Sciatic nerve (tissue), 2 donors: ENCODE measurements around the gene ETNK1. TPM values are rescaled to one million over a fixed set of nuclear protein-coding genes. Genes with fewer than 3 reads are reported as not detected.
"Not testable (repeated sequence)": the region's sequence is repeated elsewhere in the genome, so short reads cannot be mapped to it uniquely, and the experiment has no call there.

Experiments
- ATAC-seq: fragments of 200-7000 bp; cut with Tn5 transposase; one replicate; pipeline ENCODE4 v1.9.1; 2020; ENCODE audit warnings: mild to moderate bottlenecking, moderate library complexity
- DNase-seq: peaks from one replicate; pipeline ENCODE4 v3.0.0-alpha.2; 2020; ENCODE audit warnings: low spot score
- intact Hi-C: fragments of 100-400 bp; cut with DNase I; formaldehyde crosslinking; loops from one replicate; pipeline ENCODE4 v1.14.2; 2022
- total RNA-seq: library from RNA; stranded (reverse); fragmentation: NEBNext Ultra II Directional; extraction: Animal tissue kit (Norgen Biotek cat#: 25700); gene quantifications from one replicate; pipeline ENCODE4 v1.2.1, GENCODE V29; 2021
- donor health status: DM: no; HTN: no; CAD: no.
- donor health status: DM: no; HTN: no; CAD: no.

The ETNK1 gene, protein sequence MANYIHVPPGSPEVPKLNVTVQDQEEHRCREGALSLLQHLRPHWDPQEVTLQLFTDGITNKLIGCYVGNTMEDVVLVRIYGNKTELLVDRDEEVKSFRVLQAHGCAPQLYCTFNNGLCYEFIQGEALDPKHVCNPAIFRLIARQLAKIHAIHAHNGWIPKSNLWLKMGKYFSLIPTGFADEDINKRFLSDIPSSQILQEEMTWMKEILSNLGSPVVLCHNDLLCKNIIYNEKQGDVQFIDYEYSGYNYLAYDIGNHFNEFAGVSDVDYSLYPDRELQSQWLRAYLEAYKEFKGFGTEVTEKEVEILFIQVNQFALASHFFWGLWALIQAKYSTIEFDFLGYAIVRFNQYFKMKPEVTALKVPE
- 69.6 TPM for total RNA-seq

- peak; percentile 98 for DNase-seq
- ATAC-seq = peak; percentile 100
Measured at GRCh38 chr12:22624870-22625761, at the start of gene ETNK1. Gene ETNK1 (plus strand): TSS chr12:22625171. CDS start chr12:22625431, 260 bp downstream.

GRCh38 chr12:22576065-22576464, 48.9 kb upstream of the ETNK1 start:
- intact Hi-C loops = no loop called here
- DNase-seq (no peak), ATAC-seq (no peak)

More at GRCh38 chr12:22624870-22625761, at the start of gene ETNK1:
- intact Hi-C loops = loop anchor here (10.0 kb wide), 1 partner anchor 80 kb away; the partner anchor contains the start of gene C2CD5

DNA sequence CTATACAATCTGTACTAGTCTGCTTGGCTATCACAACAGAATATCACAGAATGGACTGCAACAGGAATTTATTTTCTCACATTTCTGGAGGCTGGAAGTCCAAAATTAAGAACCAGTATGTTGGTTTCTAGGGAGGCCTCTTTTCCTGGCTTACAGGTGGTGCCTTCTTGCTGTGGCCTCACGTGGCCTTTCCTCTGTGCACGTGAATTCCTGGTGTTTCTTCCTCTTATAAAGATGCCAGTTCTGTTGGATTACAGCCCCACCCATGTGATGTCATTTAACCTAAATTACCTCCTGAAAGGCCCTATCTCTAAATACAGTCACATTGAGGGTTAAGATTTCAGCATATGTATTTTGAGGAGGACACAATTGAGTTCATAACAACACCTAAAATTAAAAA, 48.5 kb upstream of the ETNK1 start:
- no peak for ATAC-seq
- intact Hi-C loops = no loop called here

DNA sequence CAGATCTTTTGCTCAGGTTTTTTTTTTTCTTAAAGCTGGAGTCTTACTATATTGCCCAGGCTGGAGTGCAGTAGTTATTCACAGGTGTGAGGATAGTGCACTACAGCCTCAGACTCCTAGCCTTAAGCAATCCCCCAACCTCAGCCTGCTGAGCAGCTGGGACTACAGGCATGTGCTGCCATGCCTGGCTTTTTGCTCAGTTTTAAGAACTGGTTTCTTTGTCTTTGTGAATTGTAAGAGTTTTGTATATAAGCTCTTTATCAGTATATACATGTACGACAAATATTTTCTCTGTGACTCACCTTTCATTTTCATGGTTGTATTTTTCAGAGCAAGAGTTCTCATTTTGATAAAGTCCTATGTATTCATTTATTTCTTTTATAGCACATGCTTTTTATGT, 47.3 kb upstream of the ETNK1 start:
- intact Hi-C loops = no loop called here
- ATAC-seq (no peak), DNase-seq (no peak)

More for the DNA sequence above, 48.5 kb upstream of the ETNK1 start:
- DNase-seq = no peak

GRCh38 chr12:22578328-22578727, 46.6 kb upstream of the ETNK1 start:
- ATAC-seq (no peak), DNase-seq (no peak)
- intact Hi-C loops = no loop called here

DNA sequence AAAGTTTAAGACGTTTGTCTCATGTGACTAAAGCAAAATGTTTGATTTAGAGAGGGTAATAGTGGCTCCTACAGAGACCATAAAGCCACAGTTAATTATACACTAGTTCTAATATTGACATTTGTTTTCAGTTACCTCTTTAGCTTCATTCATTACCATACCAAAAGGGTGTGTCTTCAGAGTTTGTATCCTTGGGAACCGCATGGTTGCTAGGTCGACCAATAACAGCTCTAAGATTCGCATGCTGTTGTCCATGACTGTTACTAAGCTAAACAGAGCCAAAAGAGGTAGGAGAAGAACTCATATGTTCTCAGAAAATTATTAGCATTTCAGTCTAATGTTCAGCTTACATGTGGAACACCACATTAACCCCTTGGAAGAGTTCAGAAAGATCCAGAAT, 36.2 kb upstream of the ETNK1 start:
- DNase-seq (no peak), ATAC-seq (no peak)
- intact Hi-C loops = no loop called here

DNA sequence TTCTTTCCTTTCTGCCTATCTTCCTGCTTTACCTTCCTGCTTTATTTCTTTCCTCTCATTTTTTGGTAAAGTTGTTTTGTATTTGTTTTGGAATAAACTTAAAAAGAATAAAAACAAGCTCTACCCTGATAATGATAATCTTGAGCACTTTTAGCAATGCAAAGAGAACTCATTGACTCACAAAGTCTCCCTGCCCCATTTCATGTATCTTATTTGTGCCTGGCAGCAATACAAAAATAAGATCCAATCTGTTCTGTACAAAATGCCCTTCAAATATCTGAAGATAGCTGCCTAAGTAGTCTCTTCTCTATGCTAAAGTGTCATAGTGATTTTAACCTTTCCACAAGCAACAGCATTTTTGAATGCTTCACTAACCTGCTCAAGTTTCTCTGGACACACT, 31.1 kb upstream of the ETNK1 start:
- no peak for DNase-seq
- ATAC-seq = no peak
- intact Hi-C loops = no loop called here

- DNase-seq, intact Hi-C loops, ATAC-seq: not testable (repeated sequence)
Measured at GRCh38 chr12:22597539-22597938, 27.4 kb upstream of the ETNK1 start.

GRCh38 chr12:22598141-22598762, 26.7 kb upstream of the ETNK1 start:
- DNase-seq = no peak
- ATAC-seq = no peak
- intact Hi-C loops = no loop called here

DNA sequence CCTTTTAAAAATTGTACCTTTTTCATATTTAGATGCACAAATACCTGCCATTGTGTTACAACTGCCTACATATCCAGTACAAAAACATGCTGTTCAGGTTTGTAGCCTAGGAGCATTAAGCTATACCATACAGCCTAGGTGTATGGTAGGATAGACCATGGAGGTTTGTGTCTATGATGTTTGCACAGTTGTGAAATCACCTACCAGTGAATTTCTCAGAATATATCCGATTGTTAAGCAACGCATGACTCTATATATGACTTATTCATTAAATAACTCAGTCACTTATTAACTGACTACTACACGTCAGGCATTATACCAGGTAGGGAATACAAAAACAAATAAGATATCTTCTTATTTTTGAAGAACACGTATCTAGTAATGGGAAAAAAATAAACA, 26.2 kb upstream of the ETNK1 start:
- no peak for ATAC-seq
- no peak for DNase-seq
- intact Hi-C loops = no loop called here

DNA sequence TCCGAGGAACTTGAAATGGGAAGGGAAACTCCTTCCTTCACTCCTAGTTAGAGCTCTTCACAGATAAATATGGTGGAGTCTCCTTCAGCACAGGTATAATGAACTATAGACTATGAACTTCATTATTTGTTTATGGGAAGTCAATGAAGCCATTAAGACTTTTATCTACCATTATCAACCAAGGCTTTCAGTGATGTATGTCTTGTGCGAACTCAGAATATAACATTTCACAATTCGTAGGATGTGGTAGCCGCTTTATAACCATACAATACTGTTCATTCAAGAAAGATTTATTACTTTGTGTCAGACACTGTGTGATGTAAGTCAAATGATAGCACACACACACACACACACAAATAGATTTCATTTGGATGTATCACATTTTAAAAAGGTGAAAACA, 24.8 kb upstream of the ETNK1 start:
- no peak for DNase-seq
- ATAC-seq = no peak
- intact Hi-C loops = no loop called here

- ATAC-seq (no peak), DNase-seq (no peak)
- intact Hi-C loops = no loop called here
Measured at GRCh38 chr12:22609501-22609900, 15.5 kb upstream of the ETNK1 start.

DNA sequence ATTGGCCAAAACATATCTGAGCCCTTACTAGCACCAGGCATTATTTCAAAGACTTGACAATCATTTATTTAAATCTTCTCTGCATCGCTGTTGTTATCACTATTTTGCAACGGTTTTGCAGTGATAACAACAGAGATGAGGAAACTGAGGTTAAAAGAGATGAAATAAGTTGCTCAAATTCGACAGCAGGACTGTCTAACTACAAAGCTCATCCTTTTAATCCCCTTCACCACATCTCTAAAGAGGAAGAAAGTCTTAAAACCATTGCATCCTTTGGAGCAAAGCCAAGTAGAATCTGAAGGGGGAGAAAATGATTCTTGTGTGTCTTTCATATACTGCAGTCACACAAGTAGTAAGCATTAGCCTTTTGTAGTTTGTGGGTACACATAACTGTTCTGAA, 14.8 kb upstream of the ETNK1 start:
- intact Hi-C loops = no loop called here

DNA sequence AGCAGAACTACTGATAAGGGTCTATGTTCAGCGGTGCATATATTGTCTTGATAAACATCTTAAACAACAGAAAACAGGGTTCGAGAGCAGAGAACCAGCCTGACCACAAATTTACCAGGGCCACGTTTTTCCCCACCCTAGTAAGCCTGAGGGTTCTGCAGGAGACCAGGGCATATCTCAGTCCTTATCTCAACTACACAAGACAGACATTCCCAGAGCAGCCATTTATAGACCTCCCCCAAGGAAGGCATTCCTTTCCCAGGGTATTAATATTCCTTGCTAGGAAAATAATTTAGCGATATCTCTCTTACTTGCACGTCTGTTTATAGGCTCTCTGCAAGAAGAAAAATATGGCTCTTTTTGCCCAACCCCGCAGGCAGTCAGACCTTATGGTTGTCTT, 12.1 kb upstream of the ETNK1 start:
- ATAC-seq, DNase-seq, intact Hi-C loops: not testable (repeated sequence)

More for the DNA sequence above, 14.8 kb upstream of the ETNK1 start:
- ATAC-seq (no peak), DNase-seq (no peak)

GRCh38 chr12:22615963-22616501, 8.9 kb upstream of the ETNK1 start:
- intact Hi-C loops = no loop called here

DNA sequence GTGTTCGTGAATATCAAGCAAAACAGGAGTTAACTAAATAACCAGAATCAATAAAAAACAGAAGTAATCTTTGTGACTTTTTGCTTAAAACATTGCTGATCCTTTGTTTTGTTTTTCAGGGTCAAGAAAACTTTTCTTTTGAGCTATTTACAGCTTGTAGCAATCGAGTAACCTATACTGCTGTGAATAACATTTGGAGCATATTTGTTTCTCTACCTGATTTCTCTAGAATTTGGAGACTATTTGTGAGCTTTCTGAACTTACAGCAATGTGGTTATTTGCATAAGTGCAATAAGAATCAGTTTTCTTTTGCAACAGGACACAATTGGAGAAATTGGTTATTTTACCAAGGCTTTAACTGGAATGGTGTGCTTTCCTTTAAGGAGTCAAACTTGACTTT, 7.3 kb upstream of the ETNK1 start:
- intact Hi-C loops = no loop called here
- no peak for ATAC-seq
- no peak for DNase-seq

More at GRCh38 chr12:22615963-22616501, 8.9 kb upstream of the ETNK1 start:
- ATAC-seq (no peak), DNase-seq (no peak)

GRCh38 chr12:22624548-22624869, 462 bp upstream of the ETNK1 start:
- intact Hi-C loops = loop anchor here (10.0 kb wide), 1 partner anchor 80 kb away; the partner anchor contains the start of gene C2CD5
- DNase-seq (no peak), ATAC-seq (peak; percentile 64)

- DNase-seq = peak; percentile 62
- ATAC-seq = peak; percentile 51
- intact Hi-C loops = loop anchor here (10.0 kb wide), 1 partner anchor 81 kb away; the partner anchor contains the start of gene C2CD5
Measured at GRCh38 chr12:22625762-22626294, 857 bp downstream of the ETNK1 start.

DNA sequence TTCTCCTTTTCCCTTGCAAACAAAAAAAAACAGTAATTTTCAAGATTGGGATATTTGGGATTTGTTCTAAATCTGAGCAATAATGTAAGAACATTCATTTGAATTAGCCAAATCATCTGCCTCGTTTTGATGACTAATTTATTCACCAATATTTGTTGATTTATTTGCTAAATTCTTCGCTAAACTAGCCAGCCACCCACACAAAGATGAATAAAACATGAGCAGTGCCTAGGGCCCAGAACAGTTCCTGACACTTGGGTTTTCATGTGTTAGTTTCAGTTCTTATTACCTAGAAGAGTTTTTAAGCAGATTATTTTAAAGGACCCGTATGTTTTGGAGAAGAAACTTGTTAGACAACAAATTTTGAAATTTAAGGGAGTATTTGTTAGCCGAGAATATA, 1.4 kb downstream of the ETNK1 start:
- intact Hi-C loops = loop anchor here (10.0 kb wide), 1 partner anchor 82 kb away; the partner anchor contains the start of gene C2CD5
- ATAC-seq = no peak

More for the DNA sequence above, 1.4 kb downstream of the ETNK1 start:
- DNase-seq = no peak
